Brain microvascular endothelial cell (primary cell): ENCODE measurements around the gene SELENOO.

Source experiments
- DNase-seq: peaks from one replicate; pipeline ENCODE4 v3.0.0-alpha.2; 2020
- H3K27ac ChIP-seq: fragments of 250-450 bp; sonication (Bioruptor Pico); 2 replicates; pipeline ENCODE4 v1.5.1; 2020; ENCODE audit warnings: mild to moderate bottlenecking, moderate library complexity
- H3K27me3 ChIP-seq: fragments of 250-450 bp; sonication (Bioruptor Pico); replicated peaks from 2 replicates; pipeline ENCODE4 v1.5.1; 2020; ENCODE audit warnings: mild to moderate bottlenecking
- H3K36me3 ChIP-seq: fragments of 250-450 bp; sonication (Bioruptor Pico); replicated peaks from 2 replicates; pipeline ENCODE4 v1.5.1; 2020; ENCODE audit warnings: mild to moderate bottlenecking
- H3K4me3 ChIP-seq: 2 replicates; pipeline ENCODE4 v1.5.1; 2011; ENCODE audit warnings: low read depth, mild to moderate bottlenecking, control low read depth, low read length, moderate library complexity
- CTCF ChIP-seq: IDR thresholded peaks from 2 replicates; pipeline ENCODE4 v1.5.1; 2011; ENCODE audit warnings: low read depth, mild to moderate bottlenecking, moderate library complexity, low read length, control low read depth, inconsistent platforms; ENCODE audit errors: missing control alignments
- in situ Hi-C: cut with HindIII; loops from 2 replicates; pipeline ENCODE4 v1.10.0; 2017; ENCODE audit warnings: low sequenced_read_pairs, low pct_ligation_motif_present

Gene SELENOO

DNA sequence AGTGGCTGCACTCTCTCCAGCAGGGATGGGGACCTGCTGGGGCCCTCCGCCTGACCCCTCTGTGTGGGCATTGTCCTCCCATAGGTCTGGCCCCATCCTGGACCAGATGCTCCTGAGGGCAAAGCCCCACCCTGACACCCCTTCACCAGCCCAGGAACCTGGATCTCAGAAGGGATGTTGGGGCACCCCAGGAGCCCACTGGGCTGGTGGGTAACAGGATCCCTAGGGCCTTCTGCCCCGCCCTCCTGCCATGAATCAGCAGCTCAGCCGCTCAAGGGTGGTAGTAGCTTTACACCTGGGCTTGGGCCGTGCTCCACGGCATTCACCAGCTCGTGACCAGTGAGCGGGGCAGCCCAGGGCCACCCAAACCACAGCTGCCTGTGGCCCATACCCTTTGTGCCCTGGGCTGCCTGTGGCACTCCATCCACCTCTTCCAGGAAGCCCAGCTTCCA is 61.7 kb downstream of the SELENOO start:
- Histone ChIP-seq H3K27me3 (no peaks in the 10 kb centered on the region), H3K27ac (no peak overlapping the region), H3K36me3 (no peaks in the 10 kb centered on the region), H3K4me3 (no peak overlapping the region)
- in situ Hi-C loops = no loop called here
- DNase-seq = no peak
- no peak for TF ChIP-seq CTCF

DNA sequence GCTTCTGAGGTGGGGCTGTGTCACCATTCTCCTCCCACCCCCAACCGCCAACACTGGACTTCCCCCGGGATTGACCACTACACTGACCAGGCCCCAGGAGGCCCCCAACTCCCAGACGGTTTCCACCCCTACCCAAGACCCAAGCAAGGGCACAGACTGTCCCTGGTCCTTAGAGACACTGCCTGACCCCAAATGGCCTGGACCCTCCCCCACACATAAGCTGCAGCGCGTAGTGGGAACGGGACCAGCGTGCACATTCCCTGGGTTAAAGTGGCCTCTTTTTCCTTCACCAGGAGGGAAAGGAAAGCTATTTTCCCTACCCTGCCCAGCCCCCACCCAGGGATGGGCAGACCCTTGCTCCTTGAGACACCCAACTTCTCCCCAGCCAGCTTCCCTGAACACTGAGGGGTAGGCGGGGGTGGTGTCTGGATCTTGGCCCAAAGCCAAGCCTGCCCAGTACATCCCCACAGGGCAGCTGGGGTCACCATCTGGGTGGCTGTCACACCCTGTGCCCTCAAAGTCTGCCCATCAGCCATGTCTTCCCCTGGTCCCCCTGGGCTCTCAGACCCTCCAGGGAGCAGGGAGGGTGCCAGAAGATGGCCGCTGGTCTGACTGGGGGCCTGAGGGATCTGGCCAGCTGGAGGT is 62.3 kb downstream of the SELENOO start:
- Histone ChIP-seq H3K27me3 (no peaks in the 10 kb centered on the region), H3K4me3 (no peak overlapping the region), H3K36me3 (no peaks in the 10 kb centered on the region), H3K27ac (no peak overlapping the region)
- no peak for DNase-seq
- no peak for TF ChIP-seq CTCF
- in situ Hi-C loops = no loop called here

DNA sequence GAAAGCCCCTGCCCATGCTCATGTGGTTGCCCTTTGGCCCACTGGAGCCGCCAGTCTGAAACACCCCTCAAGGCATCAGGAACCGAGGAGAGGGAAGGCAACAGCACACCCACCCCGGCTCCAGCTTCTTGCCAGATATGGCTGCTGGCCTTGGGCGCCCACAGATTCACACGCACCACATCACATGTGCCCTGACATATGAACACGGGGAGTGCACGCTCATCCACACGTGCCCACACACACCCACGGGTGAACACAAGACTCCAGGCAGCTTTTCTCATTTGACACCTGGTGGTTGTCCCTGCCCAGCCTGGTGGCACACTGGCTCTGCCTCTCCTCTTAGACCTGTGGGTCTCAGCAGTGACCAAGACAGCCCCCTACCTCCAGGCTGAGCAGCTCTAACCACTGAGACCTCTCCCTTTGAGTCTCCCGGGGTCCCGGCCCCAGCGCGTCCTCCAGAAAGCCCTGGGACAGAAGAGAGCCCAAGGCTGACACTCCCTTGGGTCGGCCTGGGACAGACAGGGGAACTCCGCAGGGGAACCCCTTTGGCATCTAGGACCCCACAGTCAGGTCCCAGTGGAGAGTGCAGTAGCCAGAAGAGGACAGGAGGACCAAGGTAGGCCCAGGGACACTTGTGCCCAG is 63.4 kb downstream of the SELENOO start:
- H3K4me3 ChIP-seq = no peak overlapping the region
- H3K27me3 ChIP-seq = no peaks in the 10 kb centered on the region
- H3K36me3 ChIP-seq = no peaks in the 10 kb centered on the region
- in situ Hi-C loops = no loop called here
- DNase-seq = no peak
- no peak overlapping the region for H3K27ac ChIP-seq
- no peak for TF ChIP-seq CTCF

DNA sequence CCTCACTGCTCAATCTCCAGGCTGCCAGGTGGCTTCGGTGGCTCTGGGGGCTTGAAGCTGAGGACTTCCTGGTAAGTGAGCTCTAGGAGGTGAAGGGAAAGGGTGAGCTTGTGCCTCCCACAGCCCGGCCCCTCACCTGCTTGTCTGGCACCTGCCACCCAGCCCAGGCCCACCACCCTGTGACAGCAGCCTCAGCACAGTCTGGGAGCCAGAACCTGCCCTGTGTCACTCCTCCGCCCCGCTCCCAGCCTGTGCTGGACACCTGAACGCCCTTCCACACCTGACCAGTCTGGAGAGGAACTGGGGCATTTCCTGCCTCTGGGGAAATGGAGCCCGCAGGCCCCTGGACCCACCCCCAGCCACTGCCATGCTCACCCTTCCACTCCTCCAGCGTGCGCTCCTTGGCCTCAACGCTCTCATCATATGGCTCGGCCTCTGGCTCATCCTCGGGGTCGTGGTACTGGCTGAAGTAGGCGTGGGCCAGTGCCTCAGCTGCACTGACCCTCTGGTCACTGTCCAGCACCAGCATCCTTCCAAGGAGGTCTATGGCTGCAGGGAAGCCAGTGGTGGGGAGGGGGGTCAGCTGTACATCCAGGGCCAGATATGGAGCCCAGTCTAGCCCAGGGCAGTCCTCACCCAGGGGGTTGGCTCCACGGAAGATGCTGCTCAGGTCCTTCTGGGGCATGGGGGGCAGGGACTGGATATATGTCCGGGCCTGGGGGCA is 64.3 kb downstream of the SELENOO start:
- DNase-seq = no peak
- no peak overlapping the region for H3K4me3 ChIP-seq
- no peak for TF ChIP-seq CTCF
- H3K27ac ChIP-seq = no peak overlapping the region
- no peaks in the 10 kb centered on the region for H3K36me3 ChIP-seq
- in situ Hi-C loops = no loop called here
- no peaks in the 10 kb centered on the region for H3K27me3 ChIP-seq

GRCh38 chr22:50266994-50267393 is 66.2 kb downstream of the SELENOO start:
- no peak overlapping the region for H3K27ac ChIP-seq
- H3K36me3 ChIP-seq = no peaks in the 10 kb centered on the region
- no peak for TF ChIP-seq CTCF
- DNase-seq = no peak
- in situ Hi-C loops = no loop called here
- no peak overlapping the region for H3K4me3 ChIP-seq
- H3K27me3 ChIP-seq = no peaks in the 10 kb centered on the region
